Panc1 (cell line): ENCODE measurements around the gene PMS2. TPM values are rescaled to one million over a fixed set of nuclear protein-coding genes. Genes with fewer than 3 reads are reported as not detected.

Source experiments
- ATAC-seq: fragments of 200-7000 bp; cut with Tn5 transposase; 2 replicates; pipeline ENCODE4 v1.9.1; 2020; ENCODE audit warnings: mild to moderate bottlenecking, moderate library complexity
- BruUV-seq: library from RNA; stranded (reverse); fragments of 400-500 nt; replicated peaks from 2 replicates; lab custom pipeline; 2021; lab: Mats Ljungman, UMichigan
- CTCF ChIA-PET: fragments of 300-600 bp; sonication (Branson Sonifier 250); formaldehyde crosslinking; loops from one replicate; lab custom pipeline; 2022; ENCODE audit warnings: antibody characterized with exemption; lab: Charles Lee
- POLR2A ChIA-PET: fragments of 300-600 bp; sonication (Branson Sonifier 250); formaldehyde crosslinking; loops from one replicate; lab custom pipeline; 2022; ENCODE audit warnings: antibody characterized with exemption; lab: Charles Lee
- DNase-seq: peaks from one replicate; pipeline ENCODE4 v3.0.0-alpha.2; 2010; ENCODE audit warnings: low read depth, low spot score
- H3K27ac ChIP-seq: 2 replicates; pipeline ENCODE4 v1.5.1; 2011; ENCODE audit warnings: mild to moderate bottlenecking, low read length, inconsistent platforms
- H3K27me3 ChIP-seq: fragments of 200-500 bp; sonication (Bioruptor generic); 2 replicates; pipeline ENCODE4 v1.6.0; 2014; ENCODE audit warnings: low read length, inconsistent platforms; ENCODE audit not compliant: control insufficient read depth, insufficient read depth
- H3K36me3 ChIP-seq: fragments of 200-500 bp; sonication (Bioruptor generic); 2 replicates; pipeline ENCODE4 v1.5.1; 2014; ENCODE audit warnings: inconsistent platforms, mild to moderate bottlenecking, low read length, moderate library complexity; ENCODE audit not compliant: control insufficient read depth, insufficient read depth
- H3K4me1 ChIP-seq: 2 replicates; pipeline ENCODE4 v1.5.1; 2011; ENCODE audit warnings: inconsistent platforms, mild to moderate bottlenecking, low read length, moderate library complexity; ENCODE audit not compliant: control insufficient read depth, insufficient read depth
- H3K4me3 ChIP-seq, 2 experiments: 2 replicates each; pipeline ENCODE4 v1.5.1; 2011 to 2012; ENCODE audit warnings: low read depth in 2 of 2, low read length in 2 of 2, mild to moderate bottlenecking in 2 of 2, inconsistent platforms in 1 of 2, moderate library complexity in 1 of 2
- H3K9me3 ChIP-seq: fragments of 200-500 bp; sonication (Bioruptor generic); 2 replicates; pipeline ENCODE4 v1.5.1; 2014; ENCODE audit warnings: low read depth, mild to moderate bottlenecking, inconsistent platforms, low read length, moderate library complexity; ENCODE audit not compliant: control insufficient read depth, insufficient read depth
- CTCF ChIP-seq: fragments of 450-650 bp; IDR thresholded peaks from 2 replicates; pipeline ENCODE4 v1.5.1; 2017; ENCODE audit warnings: mild to moderate bottlenecking
- POLR2AphosphoS5 ChIP-seq: IDR thresholded peaks from 2 replicates; pipeline ENCODE4 v1.6.1; 2012; ENCODE audit warnings: mild to moderate bottlenecking, low read depth, low read length, moderate library complexity
- REST ChIP-seq, 2 experiments: IDR thresholded peaks; 2 replicates each; pipeline ENCODE4 v1.6.1; 2011 to 2012; ENCODE audit warnings: low read depth in 2 of 2, control low read depth in 1 of 2, low read length in 1 of 2, mild to moderate bottlenecking in 1 of 2, moderate library complexity in 1 of 2; ENCODE audit not compliant: insufficient read depth in 1 of 2
- SIN3A ChIP-seq: IDR thresholded peaks from 2 replicates; pipeline ENCODE4 v1.6.1; 2012; ENCODE audit warnings: low read depth, mild to moderate bottlenecking, low read length, moderate library complexity, borderline replicate concordance; ENCODE audit not compliant: insufficient read depth
- TCF7L2 ChIP-seq: IDR thresholded peaks from 2 replicates; pipeline ENCODE4 v1.6.1; 2011; ENCODE audit warnings: mild to moderate bottlenecking, low read depth, low read length, inconsistent platforms
- in situ Hi-C: cut with HindIII; loops from 2 replicates; pipeline ENCODE4 v1.10.0; 2016; ENCODE audit warnings: low sequenced_read_pairs, low pct_unique_long_range_greater_than_20kb
- intact Hi-C: fragments of 100-400 bp; cut with micrococcal nuclease; formaldehyde crosslinking; loops from one replicate; pipeline ENCODE4 v1.10.0; 2022; ENCODE audit not compliant: unreplicated experiment
- total RNA-seq: library from RNA; stranded (reverse); gene quantifications from one replicate; pipeline ENCODE4 v1.2.1, GENCODE V29; 2021; ENCODE audit not compliant: unreplicated experiment

PMS2 gene
- total RNA-seq, 1 experiment from 2014 or later: 40.2 TPM

- DNase-seq (no peak), ATAC-seq (no peak)
- intact Hi-C loops (no loop called here), in situ Hi-C loops (no loop called here)
- H3K36me3 ChIP-seq: peaks cover 26% of the 10 kb centered on the region
- H3K27me3 ChIP-seq: no peaks in the 10 kb centered on the region
- H3K4me1 ChIP-seq: no peaks in the 10 kb centered on the region
- TF ChIP-seq REST (IDR thresholded peaks at IDR 0.05; ENCODE audit: insufficient read depth in 1 of 2, low read depth in 2 of 2, low read length in 1 of 2) (no peak), SIN3A (no peak), CTCF (no peak), POLR2AphosphoS5 (no peak), TCF7L2 (no peak)
- no peak overlapping the region for H3K27ac ChIP-seq
- ChIA-PET CTCF (no interaction called here), POLR2A (interaction anchor here (0.5 kb wide), 1 partner anchor 64 kb away, joined by 11 read pairs; no protein-coding TSS in a partner anchor)
- BruUV-seq: no TSS peak
- H3K4me3 ChIP-seq: no peak overlapping the region
- H3K9me3 ChIP-seq: no peaks in the 10 kb centered on the region
Observed at GRCh38 chr7:6035165-6035564, 26.3 kb upstream of the PMS2 start.

- Histone ChIP-seq H3K4me1 (no peaks in the 10 kb centered on the region), H3K4me3 (no peak overlapping the region), H3K27me3 (no peaks in the 10 kb centered on the region), H3K27ac (no peak overlapping the region), H3K36me3 (peaks cover 19% of the 10 kb centered on the region), H3K9me3 (no peaks in the 10 kb centered on the region)
- TF ChIP-seq SIN3A: no peak
- TF ChIP-seq CTCF: no peak
- TF ChIP-seq REST (IDR thresholded peaks at IDR 0.05; ENCODE audit: insufficient read depth in 1 of 2, low read depth in 2 of 2, low read length in 1 of 2): no peak
- no peak for TF ChIP-seq TCF7L2
- no peak for TF ChIP-seq POLR2AphosphoS5
- intact Hi-C loops: no loop called here
- ChIA-PET CTCF (no interaction called here), POLR2A (interaction anchor here (0.5 kb wide), 1 partner anchor 23 kb away, joined by 3 read pairs; no protein-coding TSS in a partner anchor)
- no peak for DNase-seq
- in situ Hi-C loops: no loop called here
- no TSS peak for BruUV-seq
- ATAC-seq: no peak
Observed at GRCh38 chr7:6032641-6033040, 23.8 kb upstream of the PMS2 start.
